IMR-90 (cell line): ENCODE results near the gene FMN1. TPM values are rescaled to one million over a fixed set of nuclear protein-coding genes. Genes with fewer than 3 reads are reported as not detected.

Experiments used
- ATAC-seq: fragments of 200-7000 bp; cut with Tn5 transposase; 2 replicates; pipeline ENCODE4 v1.9.1; 2020; ENCODE audit warnings: low read depth, mild to moderate bottlenecking, moderate library complexity
- BruUV-seq: library from RNA; stranded (reverse); fragments of 400-500 nt; replicated peaks from 2 replicates; lab custom pipeline; 2021; lab: Mats Ljungman, UMichigan
- CTCF ChIA-PET: fragments of 300-600 bp; formaldehyde crosslinking; extraction: SDS; loops from one replicate; lab custom pipeline; 2021; ENCODE audit warnings: antibody characterized with exemption; lab: Yijun Ruan, JAX
- POLR2A ChIA-PET: fragments of 300-600 bp; sonication (Branson Sonifier 250); formaldehyde crosslinking; loops from one replicate; lab custom pipeline; 2022; ENCODE audit warnings: antibody characterized with exemption; ENCODE audit not compliant: unreplicated experiment; lab: Charles Lee
- DNase-seq: peaks from one replicate; pipeline ENCODE4 v3.0.0; 2013
- H2AFZ ChIP-seq: replicated peaks from 2 replicates; pipeline ENCODE3; 2013; ENCODE audit warnings: low read length, mild to moderate bottlenecking; ENCODE audit not compliant: poor library complexity
- H2AK5ac ChIP-seq: 2 replicates; pipeline ENCODE4 v1.6.1; 2013; ENCODE audit warnings: low read depth, low read length, inconsistent platforms
- H2AK9ac ChIP-seq: replicated peaks from 2 replicates; pipeline ENCODE3; 2013; ENCODE audit warnings: mild to moderate bottlenecking, low read depth, low read length, moderate library complexity; ENCODE audit not compliant: poor library complexity
- H2BK120ac ChIP-seq: 2 replicates; pipeline ENCODE4 v1.6.1; 2013; ENCODE audit warnings: low read depth, low read length, inconsistent platforms
- H2BK15ac ChIP-seq: 3 replicates; pipeline ENCODE4 v1.6.1; 2013; ENCODE audit warnings: low read depth, low read length, inconsistent platforms
- H2BK20ac ChIP-seq: 2 replicates; pipeline ENCODE4 v1.6.1; 2013; ENCODE audit warnings: low read depth, mild to moderate bottlenecking, inconsistent platforms, low read length, moderate library complexity
- H2BK5ac ChIP-seq: 2 replicates; pipeline ENCODE4 v1.6.1; 2013; ENCODE audit warnings: mild to moderate bottlenecking, low read depth, low read length, inconsistent platforms; ENCODE audit not compliant: poor library complexity, severe bottlenecking
- H3K14ac ChIP-seq: replicated peaks from 2 replicates; pipeline ENCODE4 v1.6.1; 2013; ENCODE audit warnings: low read depth, low read length, inconsistent platforms
- H3K18ac ChIP-seq: 2 replicates; pipeline ENCODE4 v1.6.1; 2013; ENCODE audit warnings: low read depth, low read length, control low read depth
- H3K23ac ChIP-seq: 2 replicates; pipeline ENCODE4 v1.6.1; 2013; ENCODE audit warnings: low read depth, low read length, inconsistent platforms
- H3K27ac ChIP-seq: 2 replicates; pipeline ENCODE4 v1.5.1; 2013; ENCODE audit warnings: mild to moderate bottlenecking, control low read depth, low read length; ENCODE audit not compliant: insufficient read depth
- H3K27me3 ChIP-seq: 2 replicates; pipeline ENCODE4 v1.6.1; 2013; ENCODE audit warnings: low read length; ENCODE audit not compliant: control insufficient read depth, insufficient read depth
- H3K36me3 ChIP-seq: 2 replicates; pipeline ENCODE4 v1.6.1; 2013; ENCODE audit warnings: low read length, mixed read lengths; ENCODE audit not compliant: control insufficient read depth, insufficient read depth
- H3K4ac ChIP-seq: 2 replicates; pipeline ENCODE4 v1.6.1; 2013; ENCODE audit warnings: low read depth, low read length, inconsistent platforms
- H3K4me1 ChIP-seq: 2 replicates; pipeline ENCODE4 v1.6.1; 2013; ENCODE audit warnings: low read length, mixed read lengths; ENCODE audit not compliant: control insufficient read depth, insufficient read depth
- H3K4me2 ChIP-seq: 2 replicates; pipeline ENCODE4 v1.6.1; 2013; ENCODE audit warnings: low read depth, mild to moderate bottlenecking, control low read depth, low read length, moderate library complexity
- H3K4me3 ChIP-seq: 2 replicates; pipeline ENCODE4 v1.5.1; 2013; ENCODE audit warnings: low read depth, mild to moderate bottlenecking, control low read depth, low read length, moderate library complexity; ENCODE audit not compliant: insufficient read depth
- H3K56ac ChIP-seq: 2 replicates; pipeline ENCODE4 v1.6.1; 2013; ENCODE audit warnings: low read length, inconsistent platforms; ENCODE audit not compliant: insufficient read depth; ENCODE audit errors: extremely low read depth
- H3K79me1 ChIP-seq, 2 experiments: 2 replicates each; pipeline ENCODE4 v1.6.1; 2013; ENCODE audit warnings: low read length in 2 of 2, inconsistent platforms in 1 of 2, low read depth in 1 of 2
- H3K9ac ChIP-seq: 2 replicates; pipeline ENCODE4 v1.6.1; 2013; ENCODE audit warnings: low read depth, low read length, control low read depth
- H3K9me1 ChIP-seq: 2 replicates; pipeline ENCODE4 v1.6.1; 2013; ENCODE audit warnings: low read length, inconsistent platforms; ENCODE audit not compliant: insufficient read depth
- H3K9me3 ChIP-seq: 2 replicates; pipeline ENCODE4 v1.6.1; 2013; ENCODE audit warnings: low read length; ENCODE audit not compliant: control insufficient read depth, insufficient read depth
- H4K20me1 ChIP-seq: 2 replicates; pipeline ENCODE4 v1.6.1; 2013; ENCODE audit warnings: low read length, inconsistent platforms; ENCODE audit not compliant: insufficient read depth
- H4K5ac ChIP-seq: 2 replicates; pipeline ENCODE4 v1.6.1; 2013; ENCODE audit warnings: mild to moderate bottlenecking, low read depth, low read length, control low read depth
- H4K8ac ChIP-seq, 2 experiments: 2 replicates each; pipeline ENCODE4 v1.6.1; 2013; ENCODE audit warnings: low read depth in 2 of 2, low read length in 2 of 2, control low read depth in 1 of 2, inconsistent platforms in 1 of 2
- H4K91ac ChIP-seq: 2 replicates; pipeline ENCODE4 v1.6.1; 2013; ENCODE audit warnings: low read depth, low read length, inconsistent platforms; ENCODE audit not compliant: insufficient read depth
- BHLHE40 ChIP-seq: fragments of 150-350 bp; IDR thresholded peaks from 2 replicates; pipeline ENCODE4 v1.6.1; 2016; ENCODE audit warnings: mild to moderate bottlenecking, low read depth, low read length
- CEBPB ChIP-seq: IDR thresholded peaks from 2 replicates; pipeline ENCODE4 v1.6.1; 2012; ENCODE audit warnings: low read depth, low read length, improper control_type of control experiment
- CHD1 ChIP-seq: IDR thresholded peaks from 2 replicates; pipeline ENCODE4 v1.6.1; 2012; ENCODE audit warnings: low read depth, low read length, improper control_type of control experiment
- CTCF ChIP-seq: conservative IDR thresholded peaks from 2 replicates; pipeline ENCODE4 v1.5.1; 2012; ENCODE audit warnings: mild to moderate bottlenecking, low read depth, low read length, improper control_type of control experiment
- ELK1 ChIP-seq: fragments of 150-350 bp; IDR thresholded peaks from 2 replicates; pipeline ENCODE4 v1.6.1; 2016; ENCODE audit warnings: low read depth, mild to moderate bottlenecking, low read length, moderate library complexity, borderline replicate concordance
- FOS ChIP-seq: fragments of 150-350 bp; IDR thresholded peaks from 2 replicates; pipeline ENCODE4 v1.6.1; 2016; ENCODE audit warnings: low read depth, low read length
- MAZ ChIP-seq: IDR thresholded peaks from 2 replicates; pipeline ENCODE4 v1.6.1; 2012; ENCODE audit warnings: low read depth, mild to moderate bottlenecking, low read length, improper control_type of control experiment, moderate library complexity, borderline replicate concordance
- MXI1 ChIP-seq: IDR thresholded peaks from 2 replicates; pipeline ENCODE4 v1.6.1; 2012; ENCODE audit warnings: low read depth, mild to moderate bottlenecking, low read length, moderate library complexity, borderline replicate concordance
- NFE2L2 ChIP-seq: fragments of 150-350 bp; IDR thresholded peaks from 2 replicates; pipeline ENCODE4 v1.6.1; 2016; ENCODE audit warnings: low read depth, mild to moderate bottlenecking, low read length
- POLR2A ChIP-seq: IDR thresholded peaks from 2 replicates; pipeline ENCODE4 v1.6.1; 2012; ENCODE audit warnings: mild to moderate bottlenecking, low read depth, low read length
- RAD21 ChIP-seq: IDR thresholded peaks from 2 replicates; pipeline ENCODE4 v1.6.1; 2012; ENCODE audit warnings: low read length, improper control_type of control experiment
- RCOR1 ChIP-seq: IDR thresholded peaks from 2 replicates; pipeline ENCODE4 v1.6.1; 2012; ENCODE audit warnings: mild to moderate bottlenecking, low read length, improper control_type of control experiment; ENCODE audit not compliant: insufficient replicate concordance
- RFX5 ChIP-seq: IDR thresholded peaks from 2 replicates; pipeline ENCODE4 v1.8.0; 2012; ENCODE audit warnings: low read depth, mild to moderate bottlenecking, low read length, moderate library complexity
- SMC3 ChIP-seq: fragments of 150-350 bp; IDR thresholded peaks from 2 replicates; pipeline ENCODE4 v1.6.1; 2016; ENCODE audit warnings: low read depth, mild to moderate bottlenecking, antibody characterized with exemption, low read length, moderate library complexity
- WGBS, 2 experiments: methylation state at CpG; one replicate each; pipeline versions ENCODE4 v1.1.5 to v1.1.7; 2013; ENCODE audit warnings: missing lambda C conversion rate in 2 of 2; ENCODE audit not compliant: insufficient read length in 1 of 2; ENCODE audit errors: extremely low coverage in 2 of 2; 5-methylcytosine and 5-hydroxymethylcytosine counted together
- dilution Hi-C: fragments of 300-500 bp; cut with HindIII; formaldehyde crosslinking; loops from one replicate; pipeline ENCODE4 v1.14.3; 2018; ENCODE audit warnings: low sequenced_read_pairs; ENCODE audit not compliant: unreplicated experiment
- in situ Hi-C: fragments of 300-500 bp; cut with MboI; formaldehyde crosslinking; loops from 3 replicates; pipeline ENCODE4 v1.14.3; 2019; ENCODE audit warnings: low sequenced_read_pairs, inconsistent platforms, mixed read lengths
- intact Hi-C: fragments of 100-400 bp; cut with micrococcal nuclease; formaldehyde crosslinking; loops from 2 replicates; pipeline ENCODE4 v1.10.0; 2022
- polyA plus RNA-seq, 3 experiments: library from polyadenylated mRNA; depleted of rRNA; stranded (reverse); fragments of >200 nt; gene quantifications; 2 replicates each; pipeline ENCODE4 v1.2.3, GENCODE V29; 2012; ENCODE audit warnings: low replicate concordance in 1 of 3
- total RNA-seq: library from RNA; depleted of rRNA; stranded (reverse); fragments of >200 nt; gene quantifications from 2 replicates; pipeline ENCODE4 v1.2.3, GENCODE V29; 2012

FMN1 gene
- total and polyA plus RNA-seq, 2 of the 4 experiments (the other 2 are of a cell fraction): 7.3 to 17.6 TPM

- Histone ChIP-seq H3K4ac (peak overlapping the region; percentile 19; the same call in 1 of the 2 replicates), H3K4me1 (no peaks in the 10 kb centered on the region), H2AFZ (peak overlapping the region; percentile 61), H3K9me1 (no peaks in the 10 kb centered on the region), H3K9ac (no peak overlapping the region), H2AK9ac (peak overlapping the region; percentile 9), H2BK20ac (peak overlapping the region; percentile 71; the same call in 1 of the 2 replicates), H2BK5ac (peak overlapping the region; percentile 65), H4K91ac (peak overlapping the region; percentile 72), H3K56ac (no peak overlapping the region), H3K23ac (no peak overlapping the region), H4K8ac (peak overlapping the region; percentile 47 to 79; a peak in 3 of 4 replicates), H4K20me1 (no peaks in the 10 kb centered on the region), H3K14ac (peak overlapping the region; percentile 16; the same call in 1 of the 2 replicates), H4K5ac (peak overlapping the region; percentile 81), H3K27me3 (peaks cover 3% of the 10 kb centered on the region), H2BK120ac (peak overlapping the region; percentile 60), H3K4me3 (no peak overlapping the region), H3K27ac (no peak overlapping the region), H3K79me1 (no peaks in the 10 kb centered on the region), H3K18ac (peak overlapping the region; percentile 85; the same call in 1 of the 2 replicates), H3K4me2 (no peak overlapping the region), H3K9me3 (no peaks in the 10 kb centered on the region), H3K36me3 (no peaks in the 10 kb centered on the region), H2AK5ac (no peak overlapping the region), H2BK15ac (no peak overlapping the region; the same call in 2 of the 3 replicates)
- dilution Hi-C loops (no loop called here), in situ Hi-C loops (no loop called here), intact Hi-C loops (no loop called here)
- TF ChIP-seq SMC3 (no peak), BHLHE40 (no peak), CEBPB (no peak), RFX5 (no peak), RAD21 (no peak), ELK1 (no peak), POLR2A (no peak), RCOR1 (no peak), NFE2L2 (no peak), CHD1 (no peak), CTCF (no peak), FOS (no peak), MXI1 (no peak), MAZ (no peak)
- 93% methylated on average over 5 of the region's 6 CpGs; no CpG with 5 or more reads in 1 of the 2 experiments for WGBS, 2 experiments
- ChIA-PET POLR2A (no interaction called here), CTCF (interaction anchor here (2.0 kb wide), 1 partner anchor 13 kb away, joined by 4 read pairs; no protein-coding TSS in a partner anchor)
- no peak for DNase-seq
- no peak for ATAC-seq
- BruUV-seq: no TSS peak
Measured at GRCh38 chr15:33145447-33145846, 49.1 kb downstream of the FMN1 start.
